ENCODE results near the gene TTC31.
A peak's percentile ranks its signal among the peaks of the same experiment; 100 is the strongest.

Gene TTC31

GRCh38 chr2:74526649-74527230, 43.9 kb downstream of the TTC31 start:
- DNase-seq (ENCODE audit: low spot score), result no peak

GRCh38 chr2:74527741-74528140, 44.9 kb downstream of the TTC31 start:
- no peak for DNase-seq (ENCODE audit: low spot score)

- no peak for DNase-seq (ENCODE audit: low spot score)
These were observed 45.9 kb downstream of the TTC31 start for GRCh38 chr2:74528600-74529356.

- peak; percentile 100 for DNase-seq (ENCODE audit: low spot score)
These were observed 46.7 kb downstream of the TTC31 start, which contains the start of the genes AUP1 and HTRA2 for GRCh38 chr2:74529357-74530238. TSS of gene AUP1 (minus strand) at chr2:74529706. CDS start at chr2:74529629, 77 bp downstream. TSS of gene HTRA2 (plus strand) at chr2:74529933. CDS start at chr2:74530007, 74 bp downstream.

GRCh38 chr2:74530239-74531187, 47.6 kb downstream of the TTC31 start:
- DNase-seq (ENCODE audit: low spot score), result peak; percentile 69

GRCh38 chr2:74531666-74532065, 48.8 kb downstream of the TTC31 start:
- DNase-seq (ENCODE audit: low spot score), result no peak

- DNase-seq (ENCODE audit: low spot score), result no peak
These were observed 49.3 kb downstream of the TTC31 start for GRCh38 chr2:74532222-74532621.

- DNase-seq (ENCODE audit: low spot score), result no peak
These were observed 50.6 kb downstream of the TTC31 start for GRCh38 chr2:74533464-74533863.

GRCh38 chr2:74534411-74534810, 51.5 kb downstream of the TTC31 start:
- no peak for DNase-seq (ENCODE audit: low spot score)

- no peak for DNase-seq (ENCODE audit: low spot score)
These were observed 52.6 kb downstream of the TTC31 start for GRCh38 chr2:74535440-74535965.

GRCh38 chr2:74536166-74536950, 53.5 kb downstream of the TTC31 start:
- DNase-seq (ENCODE audit: low spot score), result no peak

- DNase-seq (ENCODE audit: low spot score), result no peak
These were observed 54.3 kb downstream of the TTC31 start for GRCh38 chr2:74537140-74537539.

- no peak for DNase-seq (ENCODE audit: low spot score)
These were observed 56.0 kb downstream of the TTC31 start for GRCh38 chr2:74538881-74539339.

GRCh38 chr2:74540291-74540690, 57.4 kb downstream of the TTC31 start:
- DNase-seq (ENCODE audit: low spot score), result no peak

- no peak for DNase-seq (ENCODE audit: low spot score)
These were observed 60.1 kb downstream of the TTC31 start for GRCh38 chr2:74542978-74543377.

Measured in iPS-NIHi11 (cell line).